ENCODE measurements around the gene MSANTD3.

- TF ChIP-seq CTCF (IDR thresholded peaks at IDR 0.05; ENCODE audit: borderline replicate concordance, extremely low read depth, low read length, poor library complexity, severe bottlenecking) (no peak), EZH2 (IDR thresholded peaks at IDR 0.05; ENCODE audit: borderline replicate concordance, low read depth, low read length, severe bottlenecking) (no peak)
These were observed 26.0 kb downstream of the MSANTD3 start for GRCh38 chr9:100452894-100453293.
